ENCODE results near the gene ARHGAP26. TPM values are rescaled to one million over a fixed set of nuclear protein-coding genes. Genes with fewer than 3 reads are reported as not detected.

ARHGAP26 gene
- total RNA-seq, 1 experiment from 2014 or later: 34.5 TPM

DNA sequence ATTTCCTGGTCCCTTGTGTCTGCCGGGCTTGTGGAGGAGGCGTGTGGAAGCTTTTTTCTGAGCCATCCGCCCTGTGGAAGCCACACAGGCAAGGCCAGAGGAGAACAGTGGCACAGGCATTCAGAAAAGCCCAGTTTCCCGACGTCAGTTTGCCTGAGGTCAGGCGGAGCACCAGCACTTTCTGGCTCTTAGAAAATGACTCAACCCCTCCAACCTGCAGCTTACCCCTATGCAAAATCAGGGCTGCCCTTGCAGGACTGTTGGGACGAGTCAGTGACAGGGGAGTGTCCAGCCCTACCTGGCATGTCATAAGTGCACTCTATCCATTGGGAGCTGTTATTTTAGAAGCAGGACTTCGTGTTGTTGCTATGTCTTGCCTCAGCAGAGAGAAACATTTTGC lies 417.3 kb downstream of the ARHGAP26 start:
- intact Hi-C loops (cut with micrococcal nuclease): no loop called here
- TF ChIP-seq CEBPB (IDR thresholded peaks at IDR 0.05; ENCODE audit: low read depth): no peak
- TF ChIP-seq, protein P1, sequence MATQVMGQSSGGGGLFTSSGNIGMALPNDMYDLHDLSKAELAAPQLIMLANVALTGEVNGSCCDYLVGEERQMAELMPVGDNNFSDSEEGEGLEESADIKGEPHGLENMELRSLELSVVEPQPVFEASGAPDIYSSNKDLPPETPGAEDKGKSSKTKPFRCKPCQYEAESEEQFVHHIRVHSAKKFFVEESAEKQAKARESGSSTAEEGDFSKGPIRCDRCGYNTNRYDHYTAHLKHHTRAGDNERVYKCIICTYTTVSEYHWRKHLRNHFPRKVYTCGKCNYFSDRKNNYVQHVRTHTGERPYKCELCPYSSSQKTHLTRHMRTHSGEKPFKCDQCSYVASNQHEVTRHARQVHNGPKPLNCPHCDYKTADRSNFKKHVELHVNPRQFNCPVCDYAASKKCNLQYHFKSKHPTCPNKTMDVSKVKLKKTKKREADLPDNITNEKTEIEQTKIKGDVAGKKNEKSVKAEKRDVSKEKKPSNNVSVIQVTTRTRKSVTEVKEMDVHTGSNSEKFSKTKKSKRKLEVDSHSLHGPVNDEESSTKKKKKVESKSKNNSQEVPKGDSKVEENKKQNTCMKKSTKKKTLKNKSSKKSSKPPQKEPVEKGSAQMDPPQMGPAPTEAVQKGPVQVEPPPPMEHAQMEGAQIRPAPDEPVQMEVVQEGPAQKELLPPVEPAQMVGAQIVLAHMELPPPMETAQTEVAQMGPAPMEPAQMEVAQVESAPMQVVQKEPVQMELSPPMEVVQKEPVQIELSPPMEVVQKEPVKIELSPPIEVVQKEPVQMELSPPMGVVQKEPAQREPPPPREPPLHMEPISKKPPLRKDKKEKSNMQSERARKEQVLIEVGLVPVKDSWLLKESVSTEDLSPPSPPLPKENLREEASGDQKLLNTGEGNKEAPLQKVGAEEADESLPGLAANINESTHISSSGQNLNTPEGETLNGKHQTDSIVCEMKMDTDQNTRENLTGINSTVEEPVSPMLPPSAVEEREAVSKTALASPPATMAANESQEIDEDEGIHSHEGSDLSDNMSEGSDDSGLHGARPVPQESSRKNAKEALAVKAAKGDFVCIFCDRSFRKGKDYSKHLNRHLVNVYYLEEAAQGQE (IDR thresholded peaks at IDR 0.05; ENCODE audit: low read depth): no peak
- TF ChIP-seq EZH2 (IDR thresholded peaks at IDR 0.05): no peak
- no peak for TF ChIP-seq MAX (IDR thresholded peaks at IDR 0.05)
- no peak for TF ChIP-seq JUND (IDR thresholded peaks at IDR 0.05)
- TF ChIP-seq SRF (IDR thresholded peaks at IDR 0.05; ENCODE audit: low read depth): no peak
- no peak for TF ChIP-seq SIN3A (IDR thresholded peaks at IDR 0.05; ENCODE audit: low read depth)
- TF ChIP-seq, protein P2, sequence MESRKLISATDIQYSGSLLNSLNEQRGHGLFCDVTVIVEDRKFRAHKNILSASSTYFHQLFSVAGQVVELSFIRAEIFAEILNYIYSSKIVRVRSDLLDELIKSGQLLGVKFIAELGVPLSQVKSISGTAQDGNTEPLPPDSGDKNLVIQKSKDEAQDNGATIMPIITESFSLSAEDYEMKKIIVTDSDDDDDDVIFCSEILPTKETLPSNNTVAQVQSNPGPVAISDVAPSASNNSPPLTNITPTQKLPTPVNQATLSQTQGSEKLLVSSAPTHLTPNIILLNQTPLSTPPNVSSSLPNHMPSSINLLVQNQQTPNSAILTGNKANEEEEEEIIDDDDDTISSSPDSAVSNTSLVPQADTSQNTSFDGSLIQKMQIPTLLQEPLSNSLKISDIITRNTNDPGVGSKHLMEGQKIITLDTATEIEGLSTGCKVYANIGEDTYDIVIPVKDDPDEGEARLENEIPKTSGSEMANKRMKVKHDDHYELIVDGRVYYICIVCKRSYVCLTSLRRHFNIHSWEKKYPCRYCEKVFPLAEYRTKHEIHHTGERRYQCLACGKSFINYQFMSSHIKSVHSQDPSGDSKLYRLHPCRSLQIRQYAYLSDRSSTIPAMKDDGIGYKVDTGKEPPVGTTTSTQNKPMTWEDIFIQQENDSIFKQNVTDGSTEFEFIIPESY (IDR thresholded peaks at IDR 0.05; ENCODE audit: extremely low read depth, insufficient replicate concordance, low read length): no peak
- TF ChIP-seq, protein P3, sequence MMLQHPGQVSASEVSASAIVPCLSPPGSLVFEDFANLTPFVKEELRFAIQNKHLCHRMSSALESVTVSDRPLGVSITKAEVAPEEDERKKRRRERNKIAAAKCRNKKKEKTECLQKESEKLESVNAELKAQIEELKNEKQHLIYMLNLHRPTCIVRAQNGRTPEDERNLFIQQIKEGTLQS (IDR thresholded peaks at IDR 0.05): no peak
- no peak for TF ChIP-seq FOSL1 (IDR thresholded peaks at IDR 0.05; ENCODE audit: low read depth)
- TF ChIP-seq CBX3 (IDR thresholded peaks at IDR 0.05; ENCODE audit: low read depth): no peak
- TF ChIP-seq SP1 (IDR thresholded peaks at IDR 0.05; ENCODE audit: low read depth): no peak
- no peak for TF ChIP-seq ZFX (IDR thresholded peaks at IDR 0.05)
- no peak for TF ChIP-seq CTCF (IDR thresholded peaks at IDR 0.05 in 2 of 3, conservative IDR thresholded peaks at IDR 0.05 in 1 of 3; ENCODE audit: borderline replicate concordance in 1 of 3, insufficient read depth in 1 of 3, low read depth in 2 of 3, low read length in 2 of 3)
- no peak for TF ChIP-seq POLR2AphosphoS5 (IDR thresholded peaks at IDR 0.05; ENCODE audit: low read depth, low read length)
- no peak for TF ChIP-seq POLR2A (IDR thresholded peaks at IDR 0.05; ENCODE audit: borderline replicate concordance, extremely low read depth, insufficient read depth, insufficient read length)
- no peak for TF ChIP-seq YY1 (IDR thresholded peaks at IDR 0.05; ENCODE audit: extremely low read depth, insufficient replicate concordance, low read depth, low read length)
- no peak for TF ChIP-seq ZNF274 (IDR thresholded peaks at IDR 0.05; ENCODE audit: low read depth, low read length)
- H3K9me3 ChIP-seq (ENCODE audit: control insufficient read depth in 1 of 2, insufficient read depth in 1 of 2, low read depth in 1 of 2, low read length in 2 of 2): no peaks in the 10 kb centered on the region
- no peaks in the 10 kb centered on the region for H3K9me2 ChIP-seq (ENCODE audit: insufficient read depth)
- no peak overlapping the region for H3K4me3 ChIP-seq (replicated peaks in 1 of 2; ENCODE audit: low read depth in 1 of 2, low read length in 2 of 2)
- CTCF ChIA-PET: no interaction called here
- no TSS peak for BruUV-seq (replicated peaks)
- H3K79me2 ChIP-seq (ENCODE audit: insufficient read depth, low read length): no peaks in the 10 kb centered on the region
- no peaks in the 10 kb centered on the region for H3K4me1 ChIP-seq (ENCODE audit: control insufficient read depth in 1 of 2, insufficient read depth in 2 of 2, low read length in 2 of 2)
- no peak overlapping the region for H3K4me2 ChIP-seq (ENCODE audit: low read length)
- no peaks in the 10 kb centered on the region for H3K27me3 ChIP-seq (ENCODE audit: insufficient read depth, low read length)
- H3K9ac ChIP-seq (ENCODE audit: low read length): no peak overlapping the region
- no peak overlapping the region for H3K27ac ChIP-seq (ENCODE audit: low read depth, low read length)
- no peak overlapping the region for H2AFZ ChIP-seq (ENCODE audit: low read depth, low read length, poor library complexity, severe bottlenecking)
- no peaks in the 10 kb centered on the region for H3K36me3 ChIP-seq (ENCODE audit: control insufficient read depth in 1 of 2, insufficient read depth in 2 of 2, low read length in 2 of 2)
- DNase-seq (ENCODE audit: low read depth, low spot score) (no peak), ATAC-seq (no peak)
- RAD21 ChIA-PET (ENCODE audit: low non-redundant PET in 1 of 2, low total read pairs in 2 of 2, uncharacterized antibody in 2 of 2, unreplicated experiment in 2 of 2): no interaction called here
- no peaks in the 10 kb centered on the region for H4K20me1 ChIP-seq (ENCODE audit: insufficient read depth)
- POLR2A ChIA-PET: no interaction called here
